Activated gamma-delta T cell (primary cell): ENCODE results near the gene LMO2.

Experiments used
- DNase-seq: peaks from one replicate; lab custom pipeline; 2025; lab: John Stamatoyannopoulos, UW

The LMO2 gene

GRCh38 chr11:33913991-33914390 lies 22.1 kb upstream of the LMO2 start:
- no peak for DNase-seq

DNA sequence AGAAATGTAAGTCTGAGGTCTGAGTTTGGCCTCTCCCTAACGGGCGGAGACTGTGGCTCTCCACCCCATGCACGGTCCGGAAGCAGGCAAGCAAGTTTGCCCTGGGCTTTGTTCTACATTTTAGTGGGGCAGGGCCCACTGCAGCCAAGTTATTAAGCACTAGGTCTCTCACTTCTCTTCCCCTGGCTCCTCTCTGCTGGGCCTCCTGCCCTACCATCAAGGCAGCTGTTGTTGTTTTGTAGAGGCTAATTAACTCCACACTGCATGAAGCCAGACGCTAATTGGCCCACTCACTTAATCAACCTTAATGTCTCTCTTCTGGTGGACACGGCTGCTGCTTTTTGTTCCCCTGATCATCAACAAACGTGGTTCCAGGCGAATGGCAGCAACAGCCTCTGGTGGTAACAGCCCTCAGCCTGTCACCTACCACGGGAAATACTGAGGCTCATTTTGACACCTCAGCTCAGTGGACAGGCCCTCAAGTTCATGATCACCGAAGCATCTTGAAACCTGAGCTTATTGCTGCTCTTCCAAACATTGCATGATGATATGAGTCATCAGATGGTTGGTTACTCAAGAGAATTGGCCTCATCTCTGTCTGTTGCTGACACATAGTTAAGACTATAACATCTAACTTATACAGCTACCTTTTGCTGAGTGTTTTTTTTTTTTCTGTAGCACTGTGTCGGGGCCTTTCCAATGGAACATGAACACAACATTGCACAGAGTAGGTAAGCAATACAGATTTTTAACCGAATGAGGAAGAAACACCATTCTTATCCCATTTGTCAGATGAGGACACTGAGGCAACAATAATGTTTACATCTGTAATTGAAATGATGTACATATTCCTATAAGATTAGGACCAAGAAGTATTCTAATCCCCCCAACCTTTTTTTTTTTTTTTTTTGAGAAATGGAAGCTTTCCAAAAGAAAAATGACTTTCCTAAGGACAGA lies 20.8 kb upstream of the LMO2 start:
- DNase-seq, result no peak

DNA sequence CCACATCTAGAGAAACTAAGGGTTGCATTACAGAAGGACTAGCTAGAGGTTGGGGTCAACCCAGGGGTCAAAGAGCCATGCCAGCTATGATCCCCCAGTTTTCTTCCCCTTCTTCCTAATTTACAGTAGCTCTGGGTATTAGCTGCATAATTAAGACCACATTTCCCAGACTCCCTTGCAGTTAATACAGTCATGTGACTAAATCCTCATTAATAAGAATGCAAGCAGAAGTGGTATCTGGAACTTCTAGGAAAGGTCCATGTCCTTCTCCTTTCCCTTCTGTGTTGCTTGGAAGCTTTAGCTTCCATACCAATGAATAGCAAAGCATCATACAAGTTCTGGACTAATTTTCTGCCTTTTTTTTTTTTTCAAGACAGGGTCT lies 19.1 kb upstream of the LMO2 start:
- DNase-seq, result no peak

DNA sequence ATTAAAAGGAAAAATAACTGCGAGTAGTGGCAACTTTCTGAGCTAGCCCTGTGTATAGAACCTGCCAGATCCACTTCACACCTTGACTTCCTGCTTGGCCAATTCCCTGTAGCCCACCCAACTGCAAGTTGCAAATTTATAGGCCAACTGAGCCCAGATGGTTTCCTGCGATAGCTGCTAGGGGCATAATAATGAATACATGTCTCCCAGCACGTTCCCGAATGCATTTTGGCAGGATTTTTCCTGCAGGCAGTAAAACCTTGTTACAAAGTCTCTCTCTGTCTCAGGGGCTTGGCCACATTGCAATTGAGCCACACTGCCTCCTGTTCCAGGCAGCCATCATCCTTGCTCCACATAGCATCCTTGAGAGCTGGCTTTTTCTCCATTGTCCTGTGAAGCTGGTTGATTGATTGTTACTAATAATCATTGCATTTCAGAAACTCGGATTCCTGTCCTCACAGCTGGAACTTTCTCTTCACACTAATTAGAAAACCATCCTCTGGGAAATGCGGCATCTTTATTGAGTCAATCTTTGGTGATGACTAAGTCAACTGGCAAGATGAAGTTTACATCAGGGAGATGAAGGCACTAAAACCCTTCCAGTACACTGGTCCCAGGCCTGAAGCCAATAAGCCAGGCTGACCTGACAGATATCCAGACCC lies 18.6 kb upstream of the LMO2 start:
- DNase-seq, result no peak

DNA sequence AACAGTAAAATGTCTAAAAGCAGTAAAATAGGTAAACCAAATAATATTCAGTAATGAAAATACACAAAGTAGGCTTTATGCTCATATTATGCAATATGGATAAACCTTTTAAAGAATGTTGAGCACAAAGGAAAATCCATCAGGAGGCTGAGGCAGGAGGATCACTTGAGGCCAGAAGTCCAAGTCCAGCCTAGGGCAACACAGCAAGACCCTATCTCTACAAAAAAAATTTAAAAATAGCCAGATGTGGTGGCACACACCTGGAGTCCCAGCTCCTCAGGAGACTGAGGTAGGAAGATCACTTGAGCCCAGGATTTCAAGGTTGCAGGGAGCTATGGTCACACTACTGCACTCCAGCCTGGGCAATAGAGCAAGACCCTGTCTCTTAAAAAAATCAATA lies 17.7 kb upstream of the LMO2 start:
- no peak for DNase-seq

- no peak for DNase-seq
These were observed 17.3 kb upstream of the LMO2 start for GRCh38 chr11:33909150-33909549.

- DNase-seq, result no peak
These were observed 15.5 kb upstream of the LMO2 start for GRCh38 chr11:33907421-33907820.

DNA sequence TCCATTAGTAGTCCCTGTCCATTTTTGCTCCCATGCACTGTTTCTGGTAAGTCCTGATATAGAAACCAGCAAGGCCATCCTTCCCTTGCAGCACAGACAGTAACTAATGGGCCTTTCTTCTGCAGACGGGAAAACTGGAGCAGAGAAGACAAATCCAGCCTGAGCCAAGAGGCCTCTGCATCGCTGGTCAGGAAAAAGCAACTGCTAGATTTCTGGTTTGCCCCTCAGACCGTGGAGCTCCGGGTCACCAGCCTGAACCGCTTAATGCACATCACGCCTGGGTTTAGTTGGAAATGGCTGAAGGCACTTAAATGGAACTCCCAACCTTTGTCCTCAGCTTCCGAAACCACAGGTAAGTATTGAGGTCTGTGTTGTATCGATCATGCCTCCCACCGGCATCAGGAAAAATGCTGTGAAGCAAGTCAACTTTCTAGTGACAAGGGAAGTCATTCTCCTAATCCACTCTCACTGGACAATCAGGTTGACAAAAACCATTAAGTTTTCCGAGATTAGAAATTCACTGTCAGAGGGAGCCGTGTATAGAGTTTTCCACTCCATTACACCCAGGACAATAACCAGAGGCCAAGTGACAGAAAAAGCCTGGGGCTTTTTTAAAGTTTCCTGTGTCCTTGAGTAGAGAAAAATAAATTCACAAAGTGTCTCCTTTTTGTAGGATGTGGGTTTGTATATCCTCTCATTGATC lies 14.8 kb upstream of the LMO2 start:
- no peak for DNase-seq

DNA sequence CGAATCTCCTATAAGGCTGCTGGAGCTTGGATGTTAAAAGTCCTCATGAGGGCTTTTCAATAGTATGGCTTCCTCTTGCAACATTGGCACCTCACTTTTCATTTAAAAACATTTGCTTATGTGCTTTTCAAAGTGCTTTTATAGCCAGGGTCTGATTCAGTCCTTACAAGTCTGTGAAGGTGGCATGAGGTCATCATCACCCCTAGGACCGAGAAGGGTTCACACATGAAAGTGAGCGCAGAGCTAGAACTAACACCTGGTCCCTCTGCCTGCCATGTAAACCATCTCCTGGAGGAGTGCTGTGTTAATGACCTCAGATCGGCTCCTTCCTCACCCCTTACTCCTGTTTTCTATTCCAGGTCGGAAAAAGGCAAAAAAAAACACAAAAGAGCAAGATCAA lies 12.2 kb upstream of the LMO2 start:
- DNase-seq, result no peak

DNA sequence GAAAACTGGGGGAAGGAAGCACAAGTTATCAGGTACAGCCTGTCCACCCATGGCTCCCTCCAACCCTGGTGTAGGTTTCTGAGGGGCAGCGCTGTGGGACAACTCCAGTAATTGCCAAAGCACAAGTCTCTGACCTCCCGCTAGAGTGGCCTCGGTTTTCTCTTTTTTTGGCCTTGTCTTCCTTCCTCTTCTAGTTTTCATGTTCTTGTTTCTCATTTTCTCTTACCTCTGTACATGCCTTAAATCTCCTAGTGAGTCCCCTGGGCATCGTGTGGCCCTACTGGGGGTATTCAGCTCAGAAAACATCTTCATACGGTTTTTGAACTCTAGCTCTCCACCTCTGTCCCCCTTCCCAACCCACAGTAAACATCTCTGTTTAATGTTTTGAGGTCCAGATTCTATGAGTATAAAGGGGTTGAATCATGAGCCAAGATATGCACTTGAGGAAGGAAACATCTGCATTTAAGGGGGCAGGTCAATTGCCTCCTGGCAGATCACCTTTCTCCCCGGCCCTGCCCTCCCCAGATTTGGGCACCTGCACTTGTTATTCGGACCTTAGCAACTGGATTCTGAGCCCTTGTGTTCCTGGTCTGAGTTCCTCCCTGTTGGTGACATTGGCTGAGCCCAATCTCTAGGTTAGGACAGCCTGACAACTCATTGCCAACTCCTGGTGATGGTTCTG lies 8.4 kb upstream of the LMO2 start:
- no peak for DNase-seq

GRCh38 chr11:33899400-33900037 lies 7.6 kb upstream of the LMO2 start:
- no peak for DNase-seq

DNA sequence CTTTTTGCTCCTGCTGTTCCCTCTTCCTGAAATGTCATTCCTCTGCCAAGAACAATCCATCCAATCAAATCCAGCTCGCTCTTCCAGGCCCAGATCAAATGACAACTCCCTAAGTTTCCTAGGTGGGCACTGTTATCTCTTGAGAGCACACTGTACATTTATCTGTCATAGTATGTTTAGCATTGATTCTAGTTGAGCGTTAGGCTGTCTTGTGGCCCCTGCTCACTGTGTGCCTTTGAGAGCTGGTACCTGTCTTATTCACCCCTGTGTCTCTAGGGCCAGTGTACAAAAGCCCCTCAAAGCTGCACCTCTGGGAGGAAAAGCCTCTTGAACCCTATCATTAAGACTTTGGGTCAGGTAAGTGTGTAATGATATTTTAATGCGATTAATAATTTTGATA lies 7.1 kb upstream of the LMO2 start:
- no peak for DNase-seq

GRCh38 chr11:33897761-33898375 lies 6.0 kb upstream of the LMO2 start:
- no peak for DNase-seq

DNA sequence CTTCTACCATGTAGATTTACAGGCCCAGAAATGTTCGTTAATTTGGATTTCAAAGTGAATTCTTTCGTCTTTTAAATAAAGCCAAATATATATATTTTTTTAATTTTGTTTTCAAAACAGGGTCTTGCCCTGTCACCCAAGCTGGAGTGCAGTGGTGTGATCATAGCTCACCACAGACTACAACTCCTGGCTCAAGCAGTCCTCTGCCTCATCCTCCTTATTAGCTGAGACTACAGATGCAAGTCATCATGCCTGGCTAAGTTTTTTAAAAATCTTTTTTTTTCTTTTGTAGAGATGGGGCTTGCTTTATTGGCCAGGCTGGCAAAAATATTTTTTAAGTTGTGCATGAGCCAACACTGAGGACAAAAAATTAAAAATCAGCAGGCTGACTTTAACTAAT lies 5.0 kb upstream of the LMO2 start:
- no peak for DNase-seq

DNA sequence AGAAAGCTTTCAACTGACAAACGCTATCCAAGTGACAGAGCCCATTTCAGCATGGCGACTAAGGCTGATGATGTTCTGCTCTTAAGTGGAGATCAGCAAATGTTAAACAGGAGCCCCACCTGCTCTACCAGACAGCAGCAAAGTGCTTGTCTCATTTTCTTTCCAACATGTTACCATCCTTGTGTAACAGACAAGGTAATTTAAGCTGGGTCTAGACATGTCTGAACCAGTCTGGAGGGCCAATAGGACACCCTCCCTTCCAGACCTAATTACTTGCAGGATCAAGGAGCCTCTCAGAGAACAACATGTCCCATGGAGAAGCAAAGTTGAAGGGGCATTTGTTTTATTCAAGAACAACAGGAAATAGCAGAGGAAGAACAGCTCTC lies 3.9 kb upstream of the LMO2 start:
- no peak for DNase-seq

DNA sequence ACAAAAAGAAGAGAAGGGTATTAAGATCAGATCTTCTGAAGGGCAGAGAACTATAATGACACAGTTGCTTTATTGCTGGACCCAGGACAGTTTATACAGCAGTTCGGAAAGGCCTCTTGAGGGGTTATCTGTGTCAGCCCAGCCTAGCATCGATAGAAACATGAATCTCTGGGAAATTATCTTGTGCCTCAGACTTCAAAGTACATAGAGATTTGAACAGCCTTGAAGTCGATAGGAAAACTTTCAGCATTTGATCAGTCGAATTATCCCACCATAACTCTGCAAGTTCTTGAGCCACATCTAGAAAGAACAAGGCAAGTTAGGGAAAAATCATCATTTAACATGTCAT lies 2.5 kb upstream of the LMO2 start:
- no peak for DNase-seq

DNA sequence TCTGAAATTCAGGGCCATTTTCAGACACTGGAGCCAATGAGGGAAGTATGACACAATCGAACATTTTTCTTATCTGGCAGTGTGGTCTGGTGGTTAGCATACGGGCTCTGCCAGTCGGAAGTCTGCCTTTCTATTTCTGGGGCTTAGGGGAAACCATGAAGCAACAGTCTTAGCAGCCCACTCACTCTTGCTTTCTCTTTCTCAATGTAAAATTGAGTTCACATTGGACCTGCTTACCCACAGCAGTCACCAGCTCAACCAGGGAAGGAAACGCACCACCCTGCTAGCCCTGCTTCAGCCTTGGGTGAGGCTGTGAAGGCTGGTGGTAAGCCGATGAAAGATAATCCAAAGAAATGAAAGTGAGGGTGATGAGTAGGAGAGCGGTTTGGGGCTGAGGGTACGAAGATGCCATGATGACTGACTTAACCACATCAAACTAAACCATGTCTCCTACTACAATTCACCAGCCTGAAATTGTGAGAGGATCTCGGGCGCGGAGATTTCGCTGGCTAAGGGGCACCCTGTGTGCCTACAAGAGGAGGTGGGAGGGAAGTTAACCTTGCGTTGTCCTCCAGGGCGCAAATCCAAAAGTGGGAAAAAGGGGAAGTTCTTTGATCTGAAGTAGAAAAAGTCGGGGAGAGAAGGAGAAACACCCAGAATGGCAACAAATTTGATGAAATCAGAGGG lies 2.0 kb upstream of the LMO2 start:
- DNase-seq, result no peak

DNA sequence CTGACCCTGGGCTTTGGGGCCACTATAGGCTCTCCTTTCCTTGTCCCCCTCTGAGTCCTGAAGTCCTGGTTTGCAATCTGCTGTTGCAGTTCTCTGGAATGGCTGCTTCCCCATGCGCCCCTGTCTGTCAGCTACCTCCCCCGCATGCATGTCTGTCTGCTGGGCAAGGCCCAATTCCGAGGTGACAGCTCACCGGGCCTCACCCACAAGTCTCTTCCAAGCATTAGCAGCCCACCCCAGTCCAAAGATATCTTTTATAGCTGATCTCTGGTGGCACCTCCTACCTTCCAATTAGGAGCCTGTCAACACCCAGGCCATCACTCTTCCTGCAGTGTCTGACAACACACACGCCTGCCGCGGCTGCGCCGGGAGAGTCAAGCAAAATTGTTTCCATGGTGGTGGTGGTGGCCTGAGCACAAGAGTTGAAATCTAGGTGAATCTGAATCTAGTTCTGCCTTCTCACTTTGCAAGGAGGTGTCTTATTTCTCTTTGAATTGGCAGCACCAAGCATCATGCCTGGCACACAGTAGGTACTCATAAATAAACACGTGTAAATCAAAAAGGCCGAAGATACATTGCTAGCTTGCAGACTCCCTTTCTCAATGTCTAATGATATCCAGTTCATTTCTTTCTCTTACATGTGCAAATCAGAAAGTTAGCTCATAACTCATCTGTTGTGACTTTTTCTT lies 1.2 kb upstream of the LMO2 start:
- DNase-seq, result no peak

- no peak for DNase-seq
These were observed 2.0 kb downstream of the LMO2 start for GRCh38 chr11:33889821-33890378.

DNA sequence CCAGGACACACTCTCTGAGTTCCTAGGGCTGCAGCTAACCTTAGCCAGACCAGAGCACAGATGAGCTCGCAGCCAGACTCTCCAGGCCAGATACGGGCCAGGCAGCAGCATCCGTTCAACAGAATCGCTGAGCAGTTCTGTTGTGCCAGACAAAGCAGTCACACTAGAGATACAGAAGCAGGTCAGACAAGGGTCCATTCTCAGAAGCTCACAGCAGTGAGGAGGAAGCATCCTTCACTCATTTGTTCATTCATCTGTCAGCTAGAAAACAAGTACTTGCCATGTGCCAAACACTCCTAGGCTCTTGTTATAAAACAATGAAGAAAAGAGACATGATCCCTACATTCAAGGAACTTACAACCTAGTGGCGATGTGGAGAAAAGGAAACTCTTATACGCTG lies 2.6 kb downstream of the LMO2 start:
- no peak for DNase-seq
